Fibroblast of mammary gland (primary cell): ENCODE measurements around the gene ARID1B.

Source experiments
- DNase-seq: peaks from one replicate; pipeline ENCODE4 v3.0.0-alpha.2; 2010; ENCODE audit warnings: low read depth
- H3K4me3 ChIP-seq: 2 replicates; pipeline ENCODE4 v1.5.1; 2011; ENCODE audit warnings: low read depth, mild to moderate bottlenecking, low read length, moderate library complexity; ENCODE audit not compliant: control insufficient read depth
- CTCF ChIP-seq: conservative IDR thresholded peaks from 2 replicates; pipeline ENCODE4 v1.5.1; 2011; ENCODE audit warnings: low read depth, low read length, inconsistent platforms; ENCODE audit not compliant: control insufficient read depth, insufficient read depth

Gene ARID1B

GRCh38 chr6:157209865-157210530, 432.8 kb downstream of the ARID1B start:
- H3K4me3 ChIP-seq = no peak overlapping the region

GRCh38 chr6:157210954-157211353, 433.8 kb downstream of the ARID1B start:
- no peak overlapping the region for H3K4me3 ChIP-seq
- TF ChIP-seq CTCF = no peak
- DNase-seq = no peak

More at GRCh38 chr6:157209865-157210530, 432.8 kb downstream of the ARID1B start:
- DNase-seq = no peak
- TF ChIP-seq CTCF = no peak

- DNase-seq = no peak
- H3K4me3 ChIP-seq = no peak overlapping the region
- TF ChIP-seq CTCF = no peak
These were observed 434.7 kb downstream of the ARID1B start for GRCh38 chr6:157211603-157212455.

GRCh38 chr6:157213426-157213825, 436.2 kb downstream of the ARID1B start:
- no peak overlapping the region for H3K4me3 ChIP-seq
- TF ChIP-seq CTCF = no peak
- no peak for DNase-seq

GRCh38 chr6:157213907-157214565, 436.9 kb downstream of the ARID1B start:
- H3K4me3 ChIP-seq = no peak overlapping the region
- no peak for TF ChIP-seq CTCF
- no peak for DNase-seq

- H3K4me3 ChIP-seq = no peak overlapping the region
- no peak for DNase-seq
- no peak for TF ChIP-seq CTCF
These were observed 438.5 kb downstream of the ARID1B start for GRCh38 chr6:157215717-157216116.
